ENCODE data around the gene VPS26A. TPM values are rescaled to one million over a fixed set of nuclear protein-coding genes. Genes with fewer than 3 reads are reported as not detected.

The VPS26A gene
- total RNA-seq, 4 donors from 2014 or later, result 32.3 to 36.3 (median 34.0) TPM

- no peak for DNase-seq (ENCODE audit: low spot score in 2 of 2)
- intact Hi-C loops (cut with DNase I; ENCODE audit: low total_unique reads), result no loop called here
- no peak for TF ChIP-seq CTCF (IDR thresholded peaks at IDR 0.05)
- TF ChIP-seq POLR2A (IDR thresholded peaks at IDR 0.05), result no peak
- WGBS, 2 donors, result 78 to 86% methylated on average over 2 of the region's 2 CpGs
- H3K4me3 ChIP-seq (ENCODE audit: low read depth, poor library complexity, severe bottlenecking), result no peak overlapping the region
Observed at GRCh38 chr10:69201045-69201444, 77.1 kb downstream of the VPS26A start.

- TF ChIP-seq POLR2A (IDR thresholded peaks at IDR 0.05), result no peak
- intact Hi-C loops (cut with DNase I; ENCODE audit: low total_unique reads), result no loop called here
- 86 to 92% methylated on average over 1 of the region's 1 CpG for WGBS, 2 donors
- DNase-seq (ENCODE audit: low spot score in 2 of 2), result no peak
- H3K4me3 ChIP-seq (ENCODE audit: low read depth, poor library complexity, severe bottlenecking), result no peak overlapping the region
Observed at GRCh38 chr10:69202332-69202731, 78.4 kb downstream of the VPS26A start.

GRCh38 chr10:69208761-69209160, 84.8 kb downstream of the VPS26A start:
- DNase-seq (ENCODE audit: low spot score in 2 of 2), result no peak
- no peak for TF ChIP-seq POLR2A (IDR thresholded peaks at IDR 0.05)
- TF ChIP-seq CTCF (IDR thresholded peaks at IDR 0.05), result no peak
- H3K4me3 ChIP-seq (ENCODE audit: low read depth, poor library complexity, severe bottlenecking), result no peak overlapping the region
- intact Hi-C loops (cut with DNase I; ENCODE audit: low total_unique reads), result no loop called here
- 76 to 86% methylated on average over 6 of the region's 6 CpGs for WGBS, 2 donors

GRCh38 chr10:69209787-69210484, 86.0 kb downstream of the VPS26A start:
- 72 to 78% methylated on average over 3 of the region's 3 CpGs for WGBS, 2 donors
- TF ChIP-seq POLR2A (IDR thresholded peaks at IDR 0.05) (no peak), CTCF (IDR thresholded peaks at IDR 0.05) (no peak)
- no peak for DNase-seq (ENCODE audit: low spot score in 2 of 2)
- H3K4me3 ChIP-seq (ENCODE audit: low read depth, poor library complexity, severe bottlenecking), result no peak overlapping the region
- intact Hi-C loops (cut with DNase I; ENCODE audit: low total_unique reads), result no loop called here

- WGBS, 2 donors, result 59 to 66% methylated on average over 2 of the region's 2 CpGs
Observed at GRCh38 chr10:69211104-69211503, 87.1 kb downstream of the VPS26A start.

GRCh38 chr10:69211524-69211923, 87.5 kb downstream of the VPS26A start:
- DNase-seq (ENCODE audit: low spot score in 2 of 2), result no peak
- no peak for TF ChIP-seq POLR2A (IDR thresholded peaks at IDR 0.05)
- TF ChIP-seq CTCF (IDR thresholded peaks at IDR 0.05), result no peak
- intact Hi-C loops (cut with DNase I; ENCODE audit: low total_unique reads), result no loop called here
- no peak overlapping the region for H3K4me3 ChIP-seq (ENCODE audit: low read depth, poor library complexity, severe bottlenecking)
- WGBS, 2 donors, result 85 to 90% methylated on average over 3 of the region's 3 CpGs

More at GRCh38 chr10:69211104-69211503, 87.1 kb downstream of the VPS26A start:
- TF ChIP-seq POLR2A (IDR thresholded peaks at IDR 0.05), result no peak
- no peak for TF ChIP-seq CTCF (IDR thresholded peaks at IDR 0.05)
- intact Hi-C loops (cut with DNase I; ENCODE audit: low total_unique reads), result no loop called here
- no peak overlapping the region for H3K4me3 ChIP-seq (ENCODE audit: low read depth, poor library complexity, severe bottlenecking)
- no peak for DNase-seq (ENCODE audit: low spot score in 2 of 2)
